OCI-LY1 (cell line): ENCODE data around the gene FAM13A.

Experiments
- H2AFZ ChIP-seq: fragments of 200-600 bp; sonication (generic), shearing (Covaris generic); 2 replicates; pipeline ENCODE4 v1.6.0; 2014; ENCODE audit warnings: antibody characterized with exemption, mild to moderate bottlenecking, low read length
- H3F3A ChIP-seq: fragments of 200-600 bp; sonication (generic), shearing (Covaris generic); 2 replicates; pipeline ENCODE4 v1.6.0; 2014; ENCODE audit warnings: mild to moderate bottlenecking, antibody characterized with exemption, low read length, moderate library complexity; ENCODE audit not compliant: insufficient read depth
- H3K27ac ChIP-seq: fragments of 200-600 bp; sonication (generic); 2 replicates; pipeline ENCODE4 v1.5.1; 2014; ENCODE audit warnings: low read length, mixed run types, mild to moderate bottlenecking, low read depth; ENCODE audit not compliant: poor library complexity, severe bottlenecking
- H3K27me3 ChIP-seq: fragments of 200-600 bp; sonication (generic); 2 replicates; pipeline ENCODE4 v1.6.0; 2014; ENCODE audit warnings: antibody characterized with exemption, mild to moderate bottlenecking, low read length, moderate library complexity; ENCODE audit not compliant: insufficient read depth
- H3K36me3 ChIP-seq: fragments of 200-600 bp; sonication (generic); 2 replicates; pipeline ENCODE4 v1.6.1; 2014; ENCODE audit warnings: mild to moderate bottlenecking, antibody characterized with exemption, low read length, moderate library complexity, mixed read lengths; ENCODE audit not compliant: insufficient read depth
- H3K4me1 ChIP-seq: fragments of 200-600 bp; sonication (generic); 2 replicates; pipeline ENCODE4 v1.5.1; 2014; ENCODE audit warnings: mild to moderate bottlenecking, low read length, moderate library complexity; ENCODE audit not compliant: insufficient read depth, severe bottlenecking
- H3K4me2 ChIP-seq: fragments of 200-600 bp; sonication (generic), shearing (Covaris generic); 2 replicates; pipeline ENCODE4 v1.6.1; 2014; ENCODE audit warnings: low read length
- H3K4me3 ChIP-seq: fragments of 200-600 bp; sonication (generic); 2 replicates; pipeline ENCODE4 v1.5.1; 2014; ENCODE audit warnings: low read length, low read depth, mild to moderate bottlenecking, mixed read lengths; ENCODE audit not compliant: poor library complexity, severe bottlenecking
- H3K79me2 ChIP-seq: fragments of 200-600 bp; shearing (Covaris generic); 2 replicates; pipeline ENCODE4 v1.6.1; 2016; ENCODE audit warnings: mixed run types, low read length, mixed read lengths; ENCODE audit not compliant: insufficient read depth
- H3K9ac ChIP-seq: fragments of 200-600 bp; sonication (generic), shearing (Covaris generic); 2 replicates; pipeline ENCODE4 v1.6.1; 2014; ENCODE audit warnings: mild to moderate bottlenecking, low read length, mixed read lengths
- H3K9me2 ChIP-seq: fragments of 200-600 bp; sonication (generic), shearing (Covaris generic); 2 replicates; pipeline ENCODE4 v1.6.1; 2014; ENCODE audit warnings: low read depth, mild to moderate bottlenecking, low read length, mixed read lengths
- H3K9me3 ChIP-seq: fragments of 200-600 bp; shearing (Covaris generic); 2 replicates; pipeline ENCODE4 v1.6.1; 2014; ENCODE audit warnings: low read length, mixed read lengths
- H4K20me1 ChIP-seq: fragments of 200-600 bp; sonication (generic), shearing (Covaris generic); 2 replicates; pipeline ENCODE4 v1.6.0; 2016; ENCODE audit warnings: mild to moderate bottlenecking, low read length; ENCODE audit not compliant: insufficient read depth
- EZH2 ChIP-seq: fragments of 200-600 bp; sonication (generic), shearing (Covaris generic); IDR thresholded peaks from 2 replicates; pipeline ENCODE4 v1.8.0; 2017; ENCODE audit warnings: borderline replicate concordance, mixed run types, mild to moderate bottlenecking, antibody characterized with exemption, low read length, moderate library complexity, mixed read lengths
- TF ChIP-seq, protein P1 (sequence below): fragments of 200-600 bp; sonication (generic), shearing (Covaris generic); IDR thresholded peaks from 2 replicates; pipeline ENCODE4 v1.5.1; 2017; ENCODE audit warnings: mild to moderate bottlenecking, antibody characterized with exemption, low read length, moderate library complexity, mixed read lengths

Gene FAM13A

GRCh38 chr4:88989990-88990389 is 67.0 kb downstream of the FAM13A start:
- Histone ChIP-seq H3K9ac (no peak overlapping the region), H2AFZ (no peak overlapping the region), H3K27ac (no peak overlapping the region), H3K4me3 (no peak overlapping the region), H3K9me2 (no peaks in the 10 kb centered on the region), H3K27me3 (no peaks in the 10 kb centered on the region), H3K36me3 (no peaks in the 10 kb centered on the region), H3K4me2 (no peak overlapping the region), H3K4me1 (no peaks in the 10 kb centered on the region), H3F3A (no peaks in the 10 kb centered on the region), H3K79me2 (no peaks in the 10 kb centered on the region), H3K9me3 (no peaks in the 10 kb centered on the region), H4K20me1 (no peaks in the 10 kb centered on the region)
- TF ChIP-seq, protein P1, sequence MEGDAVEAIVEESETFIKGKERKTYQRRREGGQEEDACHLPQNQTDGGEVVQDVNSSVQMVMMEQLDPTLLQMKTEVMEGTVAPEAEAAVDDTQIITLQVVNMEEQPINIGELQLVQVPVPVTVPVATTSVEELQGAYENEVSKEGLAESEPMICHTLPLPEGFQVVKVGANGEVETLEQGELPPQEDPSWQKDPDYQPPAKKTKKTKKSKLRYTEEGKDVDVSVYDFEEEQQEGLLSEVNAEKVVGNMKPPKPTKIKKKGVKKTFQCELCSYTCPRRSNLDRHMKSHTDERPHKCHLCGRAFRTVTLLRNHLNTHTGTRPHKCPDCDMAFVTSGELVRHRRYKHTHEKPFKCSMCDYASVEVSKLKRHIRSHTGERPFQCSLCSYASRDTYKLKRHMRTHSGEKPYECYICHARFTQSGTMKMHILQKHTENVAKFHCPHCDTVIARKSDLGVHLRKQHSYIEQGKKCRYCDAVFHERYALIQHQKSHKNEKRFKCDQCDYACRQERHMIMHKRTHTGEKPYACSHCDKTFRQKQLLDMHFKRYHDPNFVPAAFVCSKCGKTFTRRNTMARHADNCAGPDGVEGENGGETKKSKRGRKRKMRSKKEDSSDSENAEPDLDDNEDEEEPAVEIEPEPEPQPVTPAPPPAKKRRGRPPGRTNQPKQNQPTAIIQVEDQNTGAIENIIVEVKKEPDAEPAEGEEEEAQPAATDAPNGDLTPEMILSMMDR: no peak
- no peak for TF ChIP-seq EZH2

- no peaks in the 10 kb centered on the region for H3F3A ChIP-seq
- H2AFZ ChIP-seq: no peak overlapping the region
- H3K9me2 ChIP-seq: no peaks in the 10 kb centered on the region
- H3K9me3 ChIP-seq: no peaks in the 10 kb centered on the region
- H3K4me3 ChIP-seq: no peak overlapping the region
- H3K4me1 ChIP-seq: no peaks in the 10 kb centered on the region
- H3K79me2 ChIP-seq: no peaks in the 10 kb centered on the region
- no peaks in the 10 kb centered on the region for H3K27me3 ChIP-seq
- no peaks in the 10 kb centered on the region for H4K20me1 ChIP-seq
- no peak overlapping the region for H3K27ac ChIP-seq
- no peak for TF ChIP-seq EZH2
- TF ChIP-seq, protein P1: no peak
- H3K36me3 ChIP-seq: no peaks in the 10 kb centered on the region
- H3K4me2 ChIP-seq: no peak overlapping the region
- H3K9ac ChIP-seq: no peak overlapping the region
Observed at GRCh38 chr4:88985088-88985773, 71.8 kb downstream of the FAM13A start.

- no peaks in the 10 kb centered on the region for H3K27me3 ChIP-seq
- TF ChIP-seq, protein P1: no peak
- no peak for TF ChIP-seq EZH2
- H3K9me3 ChIP-seq: no peaks in the 10 kb centered on the region
- H3F3A ChIP-seq: no peaks in the 10 kb centered on the region
- H3K36me3 ChIP-seq: no peaks in the 10 kb centered on the region
- no peaks in the 10 kb centered on the region for H3K9me2 ChIP-seq
- no peak overlapping the region for H3K27ac ChIP-seq
- H3K4me2 ChIP-seq: no peak overlapping the region
- H2AFZ ChIP-seq: no peak overlapping the region
- no peaks in the 10 kb centered on the region for H4K20me1 ChIP-seq
- H3K4me1 ChIP-seq: no peaks in the 10 kb centered on the region
- no peak overlapping the region for H3K9ac ChIP-seq
- H3K79me2 ChIP-seq: no peaks in the 10 kb centered on the region
- H3K4me3 ChIP-seq: no peak overlapping the region
Observed at GRCh38 chr4:88982757-88983156, 74.2 kb downstream of the FAM13A start.
